Epithelial cell of proximal tubule (primary cell): ENCODE measurements around the gene ADAMTSL4. TPM values are rescaled to one million over a fixed set of nuclear protein-coding genes. Genes with fewer than 3 reads are reported as not detected.

Experiments used
- DNase-seq: peaks from one replicate; pipeline ENCODE4 v3.0.0-alpha.2; 2011; ENCODE audit warnings: low read depth
- H3K4me3 ChIP-seq: 2 replicates; pipeline ENCODE4 v1.5.1; 2011; ENCODE audit warnings: low read depth, mild to moderate bottlenecking, low read length
- total RNA-seq: library from RNA; depleted of rRNA; stranded (reverse); fragments of >200 nt; gene quantifications from 2 replicates; pipeline ENCODE4 v1.2.3, GENCODE V29; 2015
- TF ChIP-seq, protein P1 (sequence below): conservative IDR thresholded peaks from 2 replicates; pipeline ENCODE4 v1.5.1; 2012; ENCODE audit warnings: low read depth, mild to moderate bottlenecking, low read length

The ADAMTSL4 gene
- total RNA-seq, 1 donor from 2014 or later = 7.3 TPM

DNA sequence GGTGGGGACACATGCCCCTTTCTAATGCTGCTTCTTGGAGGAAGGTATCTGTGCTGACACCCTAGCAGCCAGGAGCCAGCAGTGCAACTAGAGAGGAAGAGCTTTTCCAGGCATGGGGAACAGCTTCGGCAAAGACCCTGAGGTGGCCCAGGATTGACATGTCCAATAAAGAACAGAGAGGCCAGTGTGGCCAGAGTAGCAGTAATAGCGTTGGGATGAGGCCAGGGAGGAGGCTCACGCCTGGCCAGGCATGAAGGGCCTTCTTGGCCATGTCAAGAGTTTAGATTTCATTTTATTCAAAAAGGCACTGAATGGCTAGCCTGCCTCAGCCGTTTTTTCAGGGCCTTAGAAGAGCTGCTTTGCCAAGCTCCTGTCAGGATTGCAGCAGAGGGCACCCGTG, 16.3 kb upstream of the ADAMTSL4 start:
- no peak overlapping the region for H3K4me3 ChIP-seq
- TF ChIP-seq, protein P1, sequence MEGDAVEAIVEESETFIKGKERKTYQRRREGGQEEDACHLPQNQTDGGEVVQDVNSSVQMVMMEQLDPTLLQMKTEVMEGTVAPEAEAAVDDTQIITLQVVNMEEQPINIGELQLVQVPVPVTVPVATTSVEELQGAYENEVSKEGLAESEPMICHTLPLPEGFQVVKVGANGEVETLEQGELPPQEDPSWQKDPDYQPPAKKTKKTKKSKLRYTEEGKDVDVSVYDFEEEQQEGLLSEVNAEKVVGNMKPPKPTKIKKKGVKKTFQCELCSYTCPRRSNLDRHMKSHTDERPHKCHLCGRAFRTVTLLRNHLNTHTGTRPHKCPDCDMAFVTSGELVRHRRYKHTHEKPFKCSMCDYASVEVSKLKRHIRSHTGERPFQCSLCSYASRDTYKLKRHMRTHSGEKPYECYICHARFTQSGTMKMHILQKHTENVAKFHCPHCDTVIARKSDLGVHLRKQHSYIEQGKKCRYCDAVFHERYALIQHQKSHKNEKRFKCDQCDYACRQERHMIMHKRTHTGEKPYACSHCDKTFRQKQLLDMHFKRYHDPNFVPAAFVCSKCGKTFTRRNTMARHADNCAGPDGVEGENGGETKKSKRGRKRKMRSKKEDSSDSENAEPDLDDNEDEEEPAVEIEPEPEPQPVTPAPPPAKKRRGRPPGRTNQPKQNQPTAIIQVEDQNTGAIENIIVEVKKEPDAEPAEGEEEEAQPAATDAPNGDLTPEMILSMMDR = no peak
- no peak for DNase-seq

GRCh38 chr1:150534002-150534401, 15.2 kb upstream of the ADAMTSL4 start:
- no peak for DNase-seq
- no peak overlapping the region for H3K4me3 ChIP-seq
- TF ChIP-seq, protein P1 = no peak

GRCh38 chr1:150535511-150536287, 13.5 kb upstream of the ADAMTSL4 start:
- H3K4me3 ChIP-seq = no peak overlapping the region
- TF ChIP-seq, protein P1 = no peak
- DNase-seq = no peak

GRCh38 chr1:150536836-150537731, 12.1 kb upstream of the ADAMTSL4 start:
- TF ChIP-seq, protein P1 = no peak
- no peak overlapping the region for H3K4me3 ChIP-seq
- no peak for DNase-seq

DNA sequence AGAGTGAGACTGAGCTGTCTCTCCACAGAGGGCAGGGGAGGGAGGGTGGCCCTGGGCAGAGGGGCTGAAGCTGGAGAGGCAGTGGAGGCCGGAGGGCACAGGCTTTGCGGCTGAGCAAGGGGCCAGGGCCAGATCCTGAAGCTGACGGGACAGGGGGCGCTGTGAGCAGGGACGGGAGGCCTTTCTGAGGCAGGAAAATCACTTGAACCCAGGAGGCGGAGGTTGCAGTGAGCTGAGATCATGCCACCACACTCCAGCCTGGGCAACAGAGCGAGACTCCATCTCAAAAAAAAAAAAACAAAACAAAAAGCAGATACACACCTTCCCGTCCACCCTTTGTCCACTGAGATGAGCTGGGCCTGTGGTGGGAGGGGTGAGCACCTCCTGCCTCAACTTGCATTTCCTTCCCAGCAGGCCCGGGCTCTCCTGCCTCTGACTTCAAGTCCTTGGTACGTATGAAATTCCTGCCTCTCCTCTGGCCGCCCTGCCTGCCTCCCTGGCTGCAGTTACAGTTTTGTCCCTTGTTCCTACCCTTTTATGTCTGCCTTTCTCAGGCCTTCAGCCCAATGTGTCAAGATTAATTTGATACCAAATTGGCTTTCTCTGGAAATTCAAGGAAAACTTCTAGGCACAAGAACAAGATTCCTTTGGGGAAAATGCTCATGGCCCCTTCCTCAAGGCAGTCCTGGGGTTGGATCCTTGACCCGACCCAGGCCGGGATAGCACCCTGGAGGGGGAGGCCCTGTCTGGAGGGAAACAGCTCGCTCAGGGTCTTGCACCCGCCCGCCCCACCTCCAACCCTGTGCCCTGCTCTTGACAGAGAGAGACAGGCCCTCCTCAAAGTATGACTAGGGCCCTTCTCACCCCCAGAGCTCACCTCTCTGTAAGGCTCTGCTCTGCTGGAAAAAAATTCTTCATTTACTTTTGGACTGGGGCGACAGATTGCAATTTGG, 11.2 kb upstream of the ADAMTSL4 start:
- no peak overlapping the region for H3K4me3 ChIP-seq
- TF ChIP-seq, protein P1 = peak; percentile 25
- no peak for DNase-seq

DNA sequence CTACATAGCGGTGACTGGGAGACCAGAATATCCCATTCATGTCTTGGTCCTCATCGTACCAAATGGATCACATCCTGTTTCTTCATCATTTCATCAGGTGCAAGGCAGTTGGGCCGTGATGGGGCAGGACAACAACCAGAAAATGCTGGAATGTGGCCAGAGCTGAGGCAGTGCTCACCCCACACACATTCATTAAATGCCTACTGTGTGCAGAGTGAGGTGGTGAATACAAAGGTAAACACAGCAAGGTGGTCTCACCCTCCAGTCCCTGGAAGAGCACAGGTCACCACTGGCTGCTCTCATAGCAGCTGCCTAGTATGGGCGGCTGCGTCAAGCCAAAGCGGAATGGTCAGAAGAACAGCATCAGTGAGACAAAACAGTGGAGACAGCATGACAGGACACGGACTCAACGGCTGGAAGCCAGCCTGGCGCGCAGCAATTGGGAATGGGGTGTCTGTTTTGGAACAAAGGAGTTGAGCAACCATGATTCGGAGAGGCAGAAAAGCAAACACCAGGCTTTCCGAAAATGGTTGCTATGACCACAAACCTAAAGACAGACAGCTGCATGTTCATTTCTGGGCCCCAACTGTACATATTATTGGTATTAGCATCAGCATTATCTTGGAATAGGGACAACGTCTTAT, 5.6 kb upstream of the ADAMTSL4 start:
- TF ChIP-seq, protein P1 = no peak
- no peak overlapping the region for H3K4me3 ChIP-seq
- no peak for DNase-seq
